Measurements from ENCODE around the gene CCDC15.
A peak's percentile ranks its signal among the peaks of the same experiment; 100 is the strongest.

Gene CCDC15

GRCh38 chr11:125070699-125071254 lies 116.8 kb downstream of the CCDC15 start:
- Histone ChIP-seq H4K12ac (ENCODE audit: low read depth, low read length) (no peak overlapping the region), H3K27ac (ENCODE audit: low read depth, low read length) (no peak overlapping the region), H2BK120ac (ENCODE audit: insufficient read depth, low read length, poor library complexity) (no peak overlapping the region), H3K79me2 (ENCODE audit: control insufficient read depth, insufficient read depth, low read length, poor library complexity) (no peaks in the 10 kb centered on the region), H3K18ac (ENCODE audit: low read length) (no peak overlapping the region), H3K4me3 (ENCODE audit: low read depth, low read length) (no peak overlapping the region), H3K79me1 (ENCODE audit: low read length) (no peaks in the 10 kb centered on the region), H3K23ac (ENCODE audit: low read length) (no peak overlapping the region), H3K9ac (ENCODE audit: low read length) (no peak overlapping the region), H3K9me3 (ENCODE audit: insufficient read depth, low read depth, low read length) (no peaks in the 10 kb centered on the region), H3K4me2 (ENCODE audit: low read length) (no peak overlapping the region), H2BK5ac (ENCODE audit: low read depth, low read length, poor library complexity) (no peak overlapping the region), H3K4me1 (ENCODE audit: control insufficient read depth in 1 of 2, insufficient read depth in 2 of 2, low read length in 2 of 2) (peaks cover 0 to 8% of the 10 kb centered on the region in 2 experiments), H3K4ac (ENCODE audit: low read depth, low read length) (no peak overlapping the region), H3K27me3 (ENCODE audit: insufficient read depth, low read length) (no peaks in the 10 kb centered on the region), H3K36me3 (ENCODE audit: control insufficient read depth in 1 of 2, insufficient read depth in 2 of 2, low read length in 2 of 2) (no peaks in the 10 kb centered on the region), H3K14ac (ENCODE audit: low read length) (no peak overlapping the region), H4K91ac (ENCODE audit: low read depth, low read length) (no peak overlapping the region), H4K8ac (ENCODE audit: low read depth, low read length) (no peak overlapping the region), H2BK12ac (ENCODE audit: low read length) (no peak overlapping the region), H2AK5ac (ENCODE audit: low read length) (no peak overlapping the region), H2AFZ (ENCODE audit: insufficient read depth, low read length, poor library complexity) (no peak overlapping the region)
- WGBS (ENCODE audit: extremely low coverage, insufficient coverage, insufficient read length) = no CpG with 5 or more reads among the region's 7 CpGs
- peak; percentile 27 to 54 for DNase-seq

GRCh38 chr11:125071435-125071834 lies 117.4 kb downstream of the CCDC15 start:
- peaks cover 0 to 8% of the 10 kb centered on the region in 2 experiments for H3K4me1 ChIP-seq (ENCODE audit: control insufficient read depth in 1 of 2, insufficient read depth in 2 of 2, low read length in 2 of 2)
- H3K27me3 ChIP-seq (ENCODE audit: insufficient read depth, low read length) = no peaks in the 10 kb centered on the region
- no peak overlapping the region for H3K4me3 ChIP-seq (ENCODE audit: low read depth, low read length)
- H2AFZ ChIP-seq (ENCODE audit: insufficient read depth, low read length, poor library complexity) = no peak overlapping the region
- no peaks in the 10 kb centered on the region for H3K9me3 ChIP-seq (ENCODE audit: insufficient read depth, low read depth, low read length)
- no peak overlapping the region for H4K8ac ChIP-seq (ENCODE audit: low read depth, low read length)
- H3K27ac ChIP-seq (ENCODE audit: low read depth, low read length) = no peak overlapping the region
- H2BK5ac ChIP-seq (ENCODE audit: low read depth, low read length, poor library complexity) = no peak overlapping the region
- no peak overlapping the region for H3K18ac ChIP-seq (ENCODE audit: low read length)
- no peak overlapping the region for H3K4me2 ChIP-seq (ENCODE audit: low read length)
- DNase-seq = no peak
- no peak overlapping the region for H2AK5ac ChIP-seq (ENCODE audit: low read length)
- no peak overlapping the region for H4K12ac ChIP-seq (ENCODE audit: low read depth, low read length)
- H2BK120ac ChIP-seq (ENCODE audit: insufficient read depth, low read length, poor library complexity) = no peak overlapping the region
- H3K23ac ChIP-seq (ENCODE audit: low read length) = no peak overlapping the region
- no CpG with 5 or more reads among the region's 5 CpGs for WGBS (ENCODE audit: extremely low coverage, insufficient coverage, insufficient read length)
- no peaks in the 10 kb centered on the region for H3K79me1 ChIP-seq (ENCODE audit: low read length)
- H2BK12ac ChIP-seq (ENCODE audit: low read length) = no peak overlapping the region
- no peak overlapping the region for H4K91ac ChIP-seq (ENCODE audit: low read depth, low read length)
- H3K14ac ChIP-seq (ENCODE audit: low read length) = no peak overlapping the region
- H3K36me3 ChIP-seq (ENCODE audit: control insufficient read depth in 1 of 2, insufficient read depth in 2 of 2, low read length in 2 of 2) = no peaks in the 10 kb centered on the region
- H3K9ac ChIP-seq (ENCODE audit: low read length) = no peak overlapping the region
- H3K79me2 ChIP-seq (ENCODE audit: control insufficient read depth, insufficient read depth, low read length, poor library complexity) = no peaks in the 10 kb centered on the region
- H3K4ac ChIP-seq (ENCODE audit: low read depth, low read length) = no peak overlapping the region

- H2BK5ac ChIP-seq (ENCODE audit: low read depth, low read length, poor library complexity) = no peak overlapping the region
- H3K79me2 ChIP-seq (ENCODE audit: control insufficient read depth, insufficient read depth, low read length, poor library complexity) = no peaks in the 10 kb centered on the region
- H3K27ac ChIP-seq (ENCODE audit: low read depth, low read length) = no peak overlapping the region
- H2AFZ ChIP-seq (ENCODE audit: insufficient read depth, low read length, poor library complexity) = no peak overlapping the region
- no peak overlapping the region for H3K14ac ChIP-seq (ENCODE audit: low read length)
- H3K4ac ChIP-seq (ENCODE audit: low read depth, low read length) = no peak overlapping the region
- no peaks in the 10 kb centered on the region for H3K27me3 ChIP-seq (ENCODE audit: insufficient read depth, low read length)
- no peak overlapping the region for H2BK12ac ChIP-seq (ENCODE audit: low read length)
- no peak overlapping the region for H3K23ac ChIP-seq (ENCODE audit: low read length)
- H4K12ac ChIP-seq (ENCODE audit: low read depth, low read length) = no peak overlapping the region
- H4K8ac ChIP-seq (ENCODE audit: low read depth, low read length) = no peak overlapping the region
- no peak overlapping the region for H3K18ac ChIP-seq (ENCODE audit: low read length)
- H3K4me2 ChIP-seq (ENCODE audit: low read length) = no peak overlapping the region
- no peak overlapping the region for H2BK120ac ChIP-seq (ENCODE audit: insufficient read depth, low read length, poor library complexity)
- no peak overlapping the region for H3K4me3 ChIP-seq (ENCODE audit: low read depth, low read length)
- H3K36me3 ChIP-seq (ENCODE audit: control insufficient read depth in 1 of 2, insufficient read depth in 2 of 2, low read length in 2 of 2) = no peaks in the 10 kb centered on the region
- no peaks in the 10 kb centered on the region for H3K79me1 ChIP-seq (ENCODE audit: low read length)
- no peak for DNase-seq
- no peaks in the 10 kb centered on the region for H3K9me3 ChIP-seq (ENCODE audit: insufficient read depth, low read depth, low read length)
- no CpG with 5 or more reads among the region's 6 CpGs for WGBS (ENCODE audit: extremely low coverage, insufficient coverage, insufficient read length)
- no peak overlapping the region for H2AK5ac ChIP-seq (ENCODE audit: low read length)
- peaks cover 0 to 8% of the 10 kb centered on the region in 2 experiments for H3K4me1 ChIP-seq (ENCODE audit: control insufficient read depth in 1 of 2, insufficient read depth in 2 of 2, low read length in 2 of 2)
- no peak overlapping the region for H3K9ac ChIP-seq (ENCODE audit: low read length)
- H4K91ac ChIP-seq (ENCODE audit: low read depth, low read length) = no peak overlapping the region
Measured at GRCh38 chr11:125071846-125072217, 117.8 kb downstream of the CCDC15 start.

GRCh38 chr11:125072218-125072960 lies 118.4 kb downstream of the CCDC15 start:
- WGBS (ENCODE audit: extremely low coverage, insufficient coverage, insufficient read length) = no CpG with 5 or more reads among the region's 12 CpGs
- no peak overlapping the region for H3K18ac ChIP-seq (ENCODE audit: low read length)

More at GRCh38 chr11:125072218-125072960, 118.4 kb downstream of the CCDC15 start:
- no peak overlapping the region for H3K4ac ChIP-seq (ENCODE audit: low read depth, low read length)
- H3K27me3 ChIP-seq (ENCODE audit: insufficient read depth, low read length) = no peaks in the 10 kb centered on the region
- H4K8ac ChIP-seq (ENCODE audit: low read depth, low read length) = no peak overlapping the region
- H3K79me2 ChIP-seq (ENCODE audit: control insufficient read depth, insufficient read depth, low read length, poor library complexity) = no peaks in the 10 kb centered on the region
- H3K4me1 ChIP-seq (ENCODE audit: control insufficient read depth in 1 of 2, insufficient read depth in 2 of 2, low read length in 2 of 2) = peaks cover 0 to 8% of the 10 kb centered on the region in 2 experiments
- H3K4me2 ChIP-seq (ENCODE audit: low read length) = no peak overlapping the region
- no peak overlapping the region for H4K91ac ChIP-seq (ENCODE audit: low read depth, low read length)
- H3K23ac ChIP-seq (ENCODE audit: low read length) = no peak overlapping the region
- no peaks in the 10 kb centered on the region for H3K79me1 ChIP-seq (ENCODE audit: low read length)
- H3K27ac ChIP-seq (ENCODE audit: low read depth, low read length) = no peak overlapping the region
- no peak overlapping the region for H4K12ac ChIP-seq (ENCODE audit: low read depth, low read length)
- H2BK5ac ChIP-seq (ENCODE audit: low read depth, low read length, poor library complexity) = no peak overlapping the region
- H3K36me3 ChIP-seq (ENCODE audit: control insufficient read depth in 1 of 2, insufficient read depth in 2 of 2, low read length in 2 of 2) = no peaks in the 10 kb centered on the region
- H3K4me3 ChIP-seq (ENCODE audit: low read depth, low read length) = no peak overlapping the region
- no peak overlapping the region for H2BK12ac ChIP-seq (ENCODE audit: low read length)
- H3K9me3 ChIP-seq (ENCODE audit: insufficient read depth, low read depth, low read length) = no peaks in the 10 kb centered on the region
- H2AK5ac ChIP-seq (ENCODE audit: low read length) = no peak overlapping the region
- peak; percentile 22 for DNase-seq
- no peak overlapping the region for H3K9ac ChIP-seq (ENCODE audit: low read length)
- H2AFZ ChIP-seq (ENCODE audit: insufficient read depth, low read length, poor library complexity) = no peak overlapping the region
- no peak overlapping the region for H3K14ac ChIP-seq (ENCODE audit: low read length)
- no peak overlapping the region for H2BK120ac ChIP-seq (ENCODE audit: insufficient read depth, low read length, poor library complexity)
